ENCODE measurements around the gene ZNF532. TPM values are rescaled to one million over a fixed set of nuclear protein-coding genes. Genes with fewer than 3 reads are reported as not detected.
"Not testable (repeated sequence)": the region's sequence is repeated elsewhere in the genome, so short reads cannot be mapped to it uniquely, and the experiment has no call there.

The ZNF532 gene, protein sequence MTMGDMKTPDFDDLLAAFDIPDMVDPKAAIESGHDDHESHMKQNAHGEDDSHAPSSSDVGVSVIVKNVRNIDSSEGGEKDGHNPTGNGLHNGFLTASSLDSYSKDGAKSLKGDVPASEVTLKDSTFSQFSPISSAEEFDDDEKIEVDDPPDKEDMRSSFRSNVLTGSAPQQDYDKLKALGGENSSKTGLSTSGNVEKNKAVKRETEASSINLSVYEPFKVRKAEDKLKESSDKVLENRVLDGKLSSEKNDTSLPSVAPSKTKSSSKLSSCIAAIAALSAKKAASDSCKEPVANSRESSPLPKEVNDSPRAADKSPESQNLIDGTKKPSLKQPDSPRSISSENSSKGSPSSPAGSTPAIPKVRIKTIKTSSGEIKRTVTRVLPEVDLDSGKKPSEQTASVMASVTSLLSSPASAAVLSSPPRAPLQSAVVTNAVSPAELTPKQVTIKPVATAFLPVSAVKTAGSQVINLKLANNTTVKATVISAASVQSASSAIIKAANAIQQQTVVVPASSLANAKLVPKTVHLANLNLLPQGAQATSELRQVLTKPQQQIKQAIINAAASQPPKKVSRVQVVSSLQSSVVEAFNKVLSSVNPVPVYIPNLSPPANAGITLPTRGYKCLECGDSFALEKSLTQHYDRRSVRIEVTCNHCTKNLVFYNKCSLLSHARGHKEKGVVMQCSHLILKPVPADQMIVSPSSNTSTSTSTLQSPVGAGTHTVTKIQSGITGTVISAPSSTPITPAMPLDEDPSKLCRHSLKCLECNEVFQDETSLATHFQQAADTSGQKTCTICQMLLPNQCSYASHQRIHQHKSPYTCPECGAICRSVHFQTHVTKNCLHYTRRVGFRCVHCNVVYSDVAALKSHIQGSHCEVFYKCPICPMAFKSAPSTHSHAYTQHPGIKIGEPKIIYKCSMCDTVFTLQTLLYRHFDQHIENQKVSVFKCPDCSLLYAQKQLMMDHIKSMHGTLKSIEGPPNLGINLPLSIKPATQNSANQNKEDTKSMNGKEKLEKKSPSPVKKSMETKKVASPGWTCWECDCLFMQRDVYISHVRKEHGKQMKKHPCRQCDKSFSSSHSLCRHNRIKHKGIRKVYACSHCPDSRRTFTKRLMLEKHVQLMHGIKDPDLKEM (N-terminal part only)
- total RNA-seq = 1 to 10 TPM; 6.1 to 6.3 TPM
- 0.70 TPM for polyA plus RNA-seq

DNA sequence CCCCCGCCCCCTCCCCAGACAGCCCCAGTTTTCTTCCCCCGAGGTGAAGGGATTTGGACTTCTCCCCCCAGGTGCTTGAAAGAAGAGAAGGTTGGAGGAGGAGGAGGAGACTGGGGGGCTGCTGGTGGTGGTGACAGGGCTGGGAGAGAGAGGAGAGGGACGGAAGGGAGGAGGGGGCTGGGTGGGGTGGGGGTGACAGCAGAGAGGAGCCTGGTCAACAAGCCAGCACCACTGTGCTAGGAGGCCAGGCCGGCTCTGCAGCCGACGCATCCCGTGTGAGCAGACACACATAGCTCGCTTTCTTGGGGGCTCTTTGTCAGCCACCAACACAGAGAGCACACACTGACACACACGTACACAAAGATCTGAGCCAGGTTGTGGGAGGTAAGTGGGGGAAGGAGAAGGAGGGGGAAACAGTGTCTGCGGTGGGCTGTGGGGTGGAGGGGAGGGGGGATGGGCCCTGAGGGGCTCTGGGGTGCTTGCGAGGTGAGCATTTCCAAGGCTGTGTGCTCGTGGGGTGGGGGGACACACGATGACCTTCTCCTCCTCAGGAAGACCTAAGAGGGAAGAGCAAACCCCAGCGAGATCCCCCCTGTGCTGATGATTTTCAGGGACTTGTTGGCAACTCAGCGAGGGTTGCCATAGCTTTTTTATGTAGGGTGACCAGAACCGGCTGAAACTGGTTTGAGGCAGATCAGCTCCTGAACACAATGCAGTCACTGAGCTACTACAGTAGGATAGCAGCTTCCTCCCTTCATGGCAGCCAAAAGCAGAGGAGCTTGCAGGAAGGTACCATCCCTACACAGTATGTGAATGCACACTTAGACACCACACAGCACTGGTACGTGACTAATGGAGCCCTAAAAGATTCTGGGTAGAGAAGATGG lies at the start of gene ZNF532:
Gene ZNF532, plus strand, starts transcription at position 732 of the 887 bp plus-strand sequence. CDS start 53,411 bp downstream, outside the sequence.
- CTCF ChIA-PET = no interaction called here
- Histone ChIP-seq H3K4me3 (ENCODE audit: low read length) (no peak within 1 kb of the TSS), H3K9me3 (ENCODE audit: low read length) (no peaks in the 10 kb centered on the region), H3K4me1 (ENCODE audit: insufficient read depth, low read length) (no peaks in the 10 kb centered on the region), H3K27ac (ENCODE audit: low read depth, low read length) (peak within 1 kb of the TSS; percentile 29), H3K36me3 (ENCODE audit: insufficient read depth, low read length) (no peaks in the 10 kb centered on the region), H3K27me3 (ENCODE audit: insufficient read depth, low read length, poor library complexity, severe bottlenecking) (peaks cover 4% of the 10 kb centered on the region)
- peak within 1 kb of the TSS; percentile 9 to 86 (median 65) for H3K27ac Mint-ChIP-seq
- peak within 1 kb of the TSS; percentile 53 to 78 (median 75) for H3K4me3 Mint-ChIP-seq
- POLR2A ChIA-PET = no interaction called here
- peaks cover 26 to 76% of the 10 kb centered on the region in 2 donors for H3K27me3 Mint-ChIP-seq
- peaks cover 3 to 6% (median 5%) of the 10 kb centered on the region in 3 donors for H3K36me3 Mint-ChIP-seq
- DNase-seq = peak in 1 of 5 donors; percentile 56
- peaks cover 0 to 5% (median 4%) of the 10 kb centered on the region in 5 donors for H3K9me3 Mint-ChIP-seq
- H3K4me1 Mint-ChIP-seq = peaks cover 14 to 31% (median 16%) of the 10 kb centered on the region in 3 donors

DNA sequence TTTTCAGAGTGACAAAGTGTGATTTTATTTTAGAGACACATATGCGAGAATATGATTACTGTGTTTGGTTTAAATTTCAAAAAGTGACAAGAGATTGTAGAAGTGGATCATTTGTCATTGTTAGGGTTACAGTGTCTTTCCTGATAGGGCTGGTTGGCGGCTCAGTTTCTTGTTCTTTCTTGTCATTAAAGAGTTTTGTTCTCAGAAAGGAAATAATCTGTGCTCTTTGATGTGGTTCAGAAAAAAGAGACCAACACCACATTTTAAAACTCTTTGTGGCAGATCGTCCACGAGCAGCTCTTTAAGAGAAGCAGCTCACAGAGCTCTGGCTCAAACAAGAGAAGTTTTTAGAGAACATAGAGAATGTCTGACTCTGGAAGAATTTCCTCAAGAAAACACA lies 45.6 kb upstream of the ZNF532 start:
- H3K4me1 ChIP-seq (ENCODE audit: insufficient read depth, low read length) = peaks cover 13% of the 10 kb centered on the region
- ChIA-PET POLR2A (no interaction called here), CTCF (no interaction called here)
- no peak overlapping the region for H3K27ac ChIP-seq (ENCODE audit: low read depth, low read length)
- Mint-ChIP-seq H3K9me3 (peaks cover 0 to 2% (median 0%) of the 10 kb centered on the region in 5 donors), H3K36me3 (no peaks in the 10 kb centered on the region), H3K27ac (peak overlapping the region in 2 of 8 donors; percentile 6 to 29), H3K4me1 (peaks cover 11 to 16% (median 16%) of the 10 kb centered on the region in 3 donors), H3K4me3 (peak overlapping the region in 1 of 7 donors; percentile 3), H3K27me3 (peaks cover 42 to 51% of the 10 kb centered on the region in 2 donors)
- H3K27me3 ChIP-seq (ENCODE audit: insufficient read depth, low read length, poor library complexity, severe bottlenecking) = peaks cover 16% of the 10 kb centered on the region
- H3K36me3 ChIP-seq (ENCODE audit: insufficient read depth, low read length) = no peaks in the 10 kb centered on the region
- H3K4me3 ChIP-seq (ENCODE audit: low read length) = no peak overlapping the region
- peak in 2 of 5 donors; percentile 46 to 76 for DNase-seq
- H3K9me3 ChIP-seq (ENCODE audit: low read length) = no peaks in the 10 kb centered on the region

DNA sequence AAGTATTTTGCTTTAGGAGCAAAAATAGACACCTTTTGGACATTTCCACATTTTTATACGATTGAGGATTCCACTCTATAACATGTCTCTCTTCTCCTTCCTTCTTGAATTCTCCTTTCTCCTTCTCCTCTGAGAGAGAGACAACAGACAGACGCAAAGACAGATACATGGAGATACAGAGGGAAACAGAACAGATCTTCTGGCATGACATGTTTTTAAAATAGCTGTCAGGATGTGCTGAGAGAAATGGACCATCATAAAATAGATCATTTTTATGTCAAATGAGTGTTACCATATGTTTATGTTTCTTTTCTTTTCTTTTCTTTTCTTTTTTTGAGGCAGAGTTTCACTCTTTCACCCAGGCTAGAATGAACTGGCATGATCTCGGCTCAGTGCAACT lies 44.4 kb upstream of the ZNF532 start:
- no peak overlapping the region for H3K27ac Mint-ChIP-seq
- POLR2A ChIA-PET = no interaction called here
- H3K4me3 ChIP-seq (ENCODE audit: low read length) = no peak overlapping the region
- no peaks in the 10 kb centered on the region for H3K9me3 ChIP-seq (ENCODE audit: low read length)
- H3K27me3 Mint-ChIP-seq = peaks cover 36 to 45% of the 10 kb centered on the region in 2 donors
- no peaks in the 10 kb centered on the region for H3K36me3 Mint-ChIP-seq
- H3K27ac ChIP-seq (ENCODE audit: low read depth, low read length) = no peak overlapping the region
- no peaks in the 10 kb centered on the region for H3K36me3 ChIP-seq (ENCODE audit: insufficient read depth, low read length)
- CTCF ChIA-PET = no interaction called here
- H3K27me3 ChIP-seq (ENCODE audit: insufficient read depth, low read length, poor library complexity, severe bottlenecking) = peaks cover 17% of the 10 kb centered on the region
- no peak for DNase-seq
- H3K4me1 Mint-ChIP-seq = peaks cover 11 to 16% (median 16%) of the 10 kb centered on the region in 3 donors
- peaks cover 13% of the 10 kb centered on the region for H3K4me1 ChIP-seq (ENCODE audit: insufficient read depth, low read length)
- no peaks in the 10 kb centered on the region for H3K9me3 Mint-ChIP-seq
- H3K4me3 Mint-ChIP-seq = no peak overlapping the region

DNA sequence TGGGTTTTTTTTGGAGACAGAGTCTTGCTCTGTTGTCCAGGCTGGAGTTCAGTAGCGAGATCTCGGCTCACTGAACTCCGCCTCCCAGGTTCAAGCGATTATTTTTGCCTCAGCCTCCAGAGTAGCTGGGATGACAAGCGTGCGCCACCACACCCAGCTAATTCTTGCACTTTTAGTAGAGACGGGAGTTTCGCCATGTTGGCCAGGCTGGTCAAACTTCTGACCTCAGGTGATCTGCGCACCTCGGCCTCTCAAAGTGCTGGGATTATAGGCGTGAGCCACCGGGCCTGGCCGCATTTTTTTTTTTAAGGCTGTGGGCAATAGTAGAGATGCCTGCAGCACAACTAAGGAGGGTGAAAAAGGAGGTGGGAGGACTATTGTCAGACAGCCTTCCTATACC lies 41.7 kb upstream of the ZNF532 start:
- no peak for DNase-seq
- Mint-ChIP-seq H3K27ac (no peak overlapping the region), H3K9me3 (no peaks in the 10 kb centered on the region), H3K4me1 (peaks cover 11 to 16% (median 16%) of the 10 kb centered on the region in 3 donors), H3K36me3 (no peaks in the 10 kb centered on the region), H3K4me3 (no peak overlapping the region), H3K27me3 (peaks cover 29 to 43% of the 10 kb centered on the region in 2 donors)
- no peaks in the 10 kb centered on the region for H3K9me3 ChIP-seq (ENCODE audit: low read length)
- no peak overlapping the region for H3K27ac ChIP-seq (ENCODE audit: low read depth, low read length)
- peaks cover 22% of the 10 kb centered on the region for H3K27me3 ChIP-seq (ENCODE audit: insufficient read depth, low read length, poor library complexity, severe bottlenecking)
- H3K4me1 ChIP-seq (ENCODE audit: insufficient read depth, low read length) = peaks cover 13% of the 10 kb centered on the region
- CTCF ChIA-PET = no interaction called here
- POLR2A ChIA-PET = no interaction called here
- H3K4me3 ChIP-seq (ENCODE audit: low read length) = no peak overlapping the region
- H3K36me3 ChIP-seq (ENCODE audit: insufficient read depth, low read length) = no peaks in the 10 kb centered on the region

DNA sequence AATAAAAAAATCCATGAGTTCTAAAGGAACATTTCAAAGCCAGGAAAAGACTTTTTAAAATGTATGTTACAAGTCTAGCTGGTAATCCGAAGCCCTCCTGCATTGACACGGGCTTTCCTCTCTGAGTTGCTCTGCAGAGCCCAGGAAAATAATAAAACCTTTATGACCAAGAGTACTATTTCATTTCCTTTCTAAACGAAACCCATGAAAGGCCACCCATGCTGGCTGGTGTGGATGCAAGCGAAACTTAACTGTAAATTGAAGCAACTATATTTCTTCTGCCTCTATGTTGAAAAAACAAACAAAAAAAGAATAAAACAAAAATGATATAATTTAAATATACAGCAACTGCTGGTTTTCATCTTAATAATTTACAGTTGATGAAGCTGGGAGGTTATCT lies 41.3 kb upstream of the ZNF532 start:
- H3K4me3 ChIP-seq (ENCODE audit: low read length) = no peak overlapping the region
- CTCF ChIA-PET = interaction anchor here (0.7 kb wide), 2 partner anchors 929 to 1732 kb away, joined by 3 to 5 read pairs; no protein-coding TSS in a partner anchor
- H3K27me3 Mint-ChIP-seq = peaks cover 29 to 46% of the 10 kb centered on the region in 2 donors
- H3K27ac ChIP-seq (ENCODE audit: low read depth, low read length) = no peak overlapping the region
- no peaks in the 10 kb centered on the region for H3K36me3 Mint-ChIP-seq
- peaks cover 11 to 16% (median 16%) of the 10 kb centered on the region in 3 donors for H3K4me1 Mint-ChIP-seq
- no peaks in the 10 kb centered on the region for H3K9me3 ChIP-seq (ENCODE audit: low read length)
- H3K4me3 Mint-ChIP-seq = no peak overlapping the region
- peaks cover 22% of the 10 kb centered on the region for H3K27me3 ChIP-seq (ENCODE audit: insufficient read depth, low read length, poor library complexity, severe bottlenecking)
- no peaks in the 10 kb centered on the region for H3K36me3 ChIP-seq (ENCODE audit: insufficient read depth, low read length)
- POLR2A ChIA-PET = no interaction called here
- DNase-seq = no peak
- H3K4me1 ChIP-seq (ENCODE audit: insufficient read depth, low read length) = peaks cover 13% of the 10 kb centered on the region
- H3K27ac Mint-ChIP-seq = no peak overlapping the region
- no peaks in the 10 kb centered on the region for H3K9me3 Mint-ChIP-seq

DNA sequence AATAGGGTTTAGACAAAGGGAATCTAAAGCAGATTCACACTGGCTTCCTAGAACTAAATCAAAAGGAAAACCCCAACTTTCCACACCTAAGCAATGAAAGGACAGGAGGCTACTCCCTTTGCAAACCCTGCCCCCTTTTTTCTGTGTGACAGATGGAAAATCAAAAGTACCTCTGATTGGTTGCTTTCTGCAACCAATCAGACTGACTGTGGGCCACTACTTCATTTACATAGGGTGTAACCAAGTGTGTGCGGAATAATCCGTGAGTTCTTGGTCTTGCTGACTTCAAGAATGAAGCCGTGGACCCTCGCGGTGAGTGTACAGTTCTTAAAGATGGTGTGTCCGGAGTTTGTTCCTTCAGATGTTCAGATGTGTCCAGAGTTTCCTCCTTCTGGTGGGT lies 37.8 kb upstream of the ZNF532 start:
- H3K4me3 Mint-ChIP-seq; H3K9me3 ChIP-seq (ENCODE audit: low read length); H3K27ac ChIP-seq (ENCODE audit: low read depth, low read length); POLR2A ChIA-PET; CTCF ChIA-PET; H3K36me3 Mint-ChIP-seq; H3K4me1 Mint-ChIP-seq; H3K9me3 Mint-ChIP-seq; H3K36me3 ChIP-seq (ENCODE audit: insufficient read depth, low read length); DNase-seq; H3K4me1 ChIP-seq (ENCODE audit: insufficient read depth, low read length); H3K4me3 ChIP-seq (ENCODE audit: low read length): not testable (repeated sequence)
- Mint-ChIP-seq H3K27me3 (peaks cover 26 to 40% of the 10 kb centered on the region in 2 donors), H3K27ac (peak overlapping the region in 1 of 8 donors; percentile 56)
- peaks cover 15% of the 10 kb centered on the region for H3K27me3 ChIP-seq (ENCODE audit: insufficient read depth, low read length, poor library complexity, severe bottlenecking)

DNA sequence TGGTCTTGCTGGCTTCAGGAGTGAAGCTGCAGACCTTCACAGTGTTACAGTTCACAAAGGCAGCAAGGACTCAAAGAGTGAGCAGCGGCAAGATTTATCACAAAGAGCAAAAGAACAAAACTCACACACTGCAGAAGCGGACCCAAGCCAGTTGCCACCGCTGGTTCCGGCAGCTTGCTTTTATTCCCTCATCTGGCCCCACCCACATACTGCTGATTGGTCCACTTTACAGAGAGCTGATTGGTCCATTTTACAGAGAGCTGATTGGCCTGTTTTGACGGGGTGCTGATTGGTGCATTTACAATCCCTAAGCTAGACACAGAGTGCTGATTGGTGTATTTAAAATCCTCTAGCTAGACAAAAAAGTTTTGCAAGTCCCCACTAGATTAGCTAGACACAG lies 37.2 kb upstream of the ZNF532 start:
- Histone ChIP-seq H3K4me3 (ENCODE audit: low read length) (no peak overlapping the region), H3K27ac (ENCODE audit: low read depth, low read length) (no peak overlapping the region), H3K36me3 (ENCODE audit: insufficient read depth, low read length) (no peaks in the 10 kb centered on the region), H3K9me3 (ENCODE audit: low read length) (no peaks in the 10 kb centered on the region), H3K27me3 (ENCODE audit: insufficient read depth, low read length, poor library complexity, severe bottlenecking) (peaks cover 15% of the 10 kb centered on the region), H3K4me1 (ENCODE audit: insufficient read depth, low read length) (no peaks in the 10 kb centered on the region)
- ChIA-PET CTCF (no interaction called here), POLR2A (no interaction called here)
- no peaks in the 10 kb centered on the region for H3K36me3 Mint-ChIP-seq
- H3K27ac Mint-ChIP-seq = peak overlapping the region in 1 of 8 donors; percentile 56
- DNase-seq = no peak
- H3K4me1 Mint-ChIP-seq = no peaks in the 10 kb centered on the region
- no peak overlapping the region for H3K4me3 Mint-ChIP-seq
- peaks cover 22 to 43% of the 10 kb centered on the region in 2 donors for H3K27me3 Mint-ChIP-seq
- H3K9me3 Mint-ChIP-seq = peaks cover 0 to 1% (median 0%) of the 10 kb centered on the region in 5 donors
